ENCODE data around the gene FAM53B.

- TF ChIP-seq CTCF (tag by site-specific recombination; IDR thresholded peaks at IDR 0.05) (no peak), TSHZ1 (tag by site-specific recombination; IDR thresholded peaks at IDR 0.05; ENCODE audit: borderline replicate concordance) (no peak), ZNF121 (tag by site-specific recombination; IDR thresholded peaks at IDR 0.05) (no peak), ZNF747 (tag by site-specific recombination; IDR thresholded peaks at IDR 0.05) (no peak), ZNF324 (tag by site-specific recombination; IDR thresholded peaks at IDR 0.05) (no peak)
Measured at GRCh38 chr10:124622866-124623536, 121.2 kb downstream of the FAM53B start.
